HG02870 (cell line): Measurements from ENCODE around the gene TRMU.

ENCODE experiments used
- ATAC-seq: cut with Tn5 transposase; IDR thresholded peaks from one replicate; pipeline ENCODE4 v1.9.1; 2021; ENCODE audit warnings: mild to moderate bottlenecking, moderate library complexity; ENCODE audit not compliant: unreplicated experiment

TRMU gene

GRCh38 chr22:46405901-46406300 lies 70.4 kb downstream of the TRMU start:
- ATAC-seq = no peak

- no peak for ATAC-seq
Observed at GRCh38 chr22:46406349-46406748, 70.8 kb downstream of the TRMU start.

- no peak for ATAC-seq
Observed at GRCh38 chr22:46406791-46407190, 71.3 kb downstream of the TRMU start.
